ENCODE measurements around the gene TSPOAP1.

Gene TSPOAP1

DNA sequence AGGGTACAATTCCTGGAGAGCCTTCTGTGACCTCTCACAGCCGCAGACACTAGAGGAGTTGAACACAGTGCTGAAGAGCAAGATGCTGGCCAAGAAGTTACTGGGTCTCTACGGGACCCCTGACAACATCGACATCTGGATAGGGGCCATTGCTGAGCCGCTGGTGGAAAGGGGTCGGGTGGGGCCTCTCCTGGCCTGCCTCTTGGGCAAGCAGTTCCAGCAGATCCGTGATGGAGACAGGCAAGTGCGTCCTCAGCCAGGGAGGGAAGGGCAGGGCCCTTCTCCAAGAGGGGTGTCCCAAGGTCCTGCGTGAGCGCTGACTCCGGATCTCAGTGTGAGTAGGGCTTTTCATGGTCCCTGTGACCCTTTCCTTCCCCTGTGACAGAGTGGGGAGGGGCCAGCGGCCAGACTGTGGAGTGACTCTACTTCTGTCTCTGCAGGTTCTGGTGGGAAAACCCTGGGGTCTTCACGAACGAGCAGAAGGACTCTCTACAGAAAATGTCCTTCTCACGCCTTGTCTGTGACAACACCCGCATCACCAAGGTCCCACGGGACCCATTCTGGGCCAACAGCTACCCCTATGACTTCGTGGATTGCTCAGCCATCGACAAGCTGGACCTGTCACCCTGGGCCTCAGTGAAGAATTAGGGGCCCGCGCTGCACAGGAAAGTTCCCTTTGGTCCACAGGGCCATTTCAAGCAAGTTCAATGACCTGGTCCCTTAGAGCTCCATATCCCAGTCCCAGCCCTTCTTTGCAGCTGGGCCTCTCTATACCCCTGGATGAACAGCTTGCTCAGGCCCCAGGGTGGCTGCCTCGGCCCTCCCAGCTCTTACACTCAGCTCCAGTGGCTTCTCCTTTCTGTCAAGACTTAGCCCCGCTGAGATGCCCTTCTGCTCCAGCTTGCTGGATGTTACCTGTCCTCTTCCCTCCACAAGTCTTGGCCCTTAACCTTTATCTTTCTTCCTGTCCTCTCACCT is 61.0 kb downstream of the TSPOAP1 start:
- no peaks in the 10 kb centered on the region for H3K36me3 ChIP-seq
- H3K9me3 ChIP-seq = no peaks in the 10 kb centered on the region
- no peak overlapping the region for H3K4me3 ChIP-seq (ENCODE audit: low read depth in 1 of 2, low read length in 1 of 2)
- H3K4me1 ChIP-seq (ENCODE audit: control insufficient read depth in 1 of 2, insufficient read depth in 1 of 2, low read depth in 1 of 2, low read length in 1 of 2) = peaks cover 12 to 26% of the 10 kb centered on the region in 2 experiments
- H3K27me3 ChIP-seq = peaks cover 8% of the 10 kb centered on the region
- H3K27ac ChIP-seq = no peak overlapping the region
- TF ChIP-seq CTCF (IDR thresholded peaks at IDR 0.05) = no peak

GRCh38 chr17:58265902-58266875 is 62.4 kb downstream of the TSPOAP1 start:
- Histone ChIP-seq H3K9me3 (no peaks in the 10 kb centered on the region), H3K27me3 (peaks cover 22% of the 10 kb centered on the region), H3K4me1 (ENCODE audit: control insufficient read depth in 1 of 2, insufficient read depth in 1 of 2, low read depth in 1 of 2, low read length in 1 of 2) (peaks cover 11 to 27% of the 10 kb centered on the region in 2 experiments), H3K4me3 (ENCODE audit: low read depth in 1 of 2, low read length in 1 of 2) (no peak overlapping the region), H3K27ac (no peak overlapping the region), H3K36me3 (no peaks in the 10 kb centered on the region)
- no peak for TF ChIP-seq CTCF (IDR thresholded peaks at IDR 0.05)

DNA sequence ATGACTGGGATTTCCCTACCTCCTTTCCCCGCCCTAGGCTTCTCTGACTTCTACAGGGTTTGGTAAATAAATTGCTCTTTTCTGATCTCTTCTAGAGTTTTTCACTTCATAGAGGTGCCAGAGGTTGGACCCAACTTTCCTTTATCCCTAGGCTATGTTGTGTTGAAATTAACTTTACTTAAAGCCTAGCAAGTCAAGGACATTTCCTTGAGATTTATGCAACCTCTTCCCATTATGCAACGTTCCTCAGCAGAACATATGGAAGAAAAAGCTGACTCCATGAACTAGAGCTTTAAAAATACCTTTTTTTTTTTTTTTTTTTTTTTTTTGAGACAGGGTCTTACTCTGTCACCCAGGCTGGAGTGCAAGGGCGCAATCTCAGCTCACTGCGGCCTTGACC is 63.3 kb downstream of the TSPOAP1 start:
- no peak overlapping the region for H3K4me3 ChIP-seq (ENCODE audit: low read depth in 1 of 2, low read length in 1 of 2)
- no peak for TF ChIP-seq CTCF (IDR thresholded peaks at IDR 0.05)
- no peaks in the 10 kb centered on the region for H3K36me3 ChIP-seq
- no peaks in the 10 kb centered on the region for H3K9me3 ChIP-seq
- peaks cover 8 to 19% of the 10 kb centered on the region in 2 experiments for H3K4me1 ChIP-seq (ENCODE audit: control insufficient read depth in 1 of 2, insufficient read depth in 1 of 2, low read depth in 1 of 2, low read length in 1 of 2)
- H3K27ac ChIP-seq = no peak overlapping the region
- peaks cover 31% of the 10 kb centered on the region for H3K27me3 ChIP-seq

DNA sequence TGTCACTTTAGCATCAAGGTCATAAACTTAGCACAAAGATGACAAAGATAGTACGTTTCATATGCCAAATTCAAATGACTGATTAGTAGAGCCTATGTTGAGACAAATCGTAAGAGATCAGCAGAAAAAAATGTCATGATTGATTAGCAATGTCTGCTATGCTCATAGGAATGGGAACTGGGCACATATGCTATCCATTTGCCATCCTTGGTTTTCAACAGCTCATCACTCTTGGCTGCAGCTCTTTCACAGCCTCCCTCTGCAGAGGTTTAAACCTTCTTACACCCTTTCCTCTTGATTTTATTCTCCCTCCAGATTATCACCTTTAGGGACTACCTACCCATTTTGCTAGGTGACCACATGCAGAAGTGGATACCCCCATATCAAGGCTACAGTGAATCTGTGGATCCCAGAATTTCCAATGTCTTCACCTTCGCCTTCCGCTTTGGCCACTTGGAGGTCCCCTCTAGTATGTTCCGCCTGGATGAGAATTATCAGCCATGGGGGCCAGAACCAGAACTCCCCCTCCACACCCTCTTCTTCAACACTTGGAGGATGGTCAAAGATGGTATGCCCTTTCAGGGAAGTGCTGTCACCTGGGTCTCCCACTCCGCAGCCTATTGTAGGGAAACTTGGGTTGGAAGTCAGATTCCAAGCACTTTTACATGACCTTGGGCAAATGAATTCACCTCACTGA is 64.0 kb downstream of the TSPOAP1 start:
- Histone ChIP-seq H3K27ac (no peak overlapping the region), H3K9me3 (no peaks in the 10 kb centered on the region), H3K4me1 (ENCODE audit: control insufficient read depth in 1 of 2, insufficient read depth in 1 of 2, low read depth in 1 of 2, low read length in 1 of 2) (peaks cover 8 to 19% of the 10 kb centered on the region in 2 experiments), H3K4me3 (ENCODE audit: low read depth in 1 of 2, low read length in 1 of 2) (no peak overlapping the region), H3K36me3 (no peaks in the 10 kb centered on the region), H3K27me3 (peaks cover 38% of the 10 kb centered on the region)
- no peak for TF ChIP-seq CTCF (IDR thresholded peaks at IDR 0.05)

DNA sequence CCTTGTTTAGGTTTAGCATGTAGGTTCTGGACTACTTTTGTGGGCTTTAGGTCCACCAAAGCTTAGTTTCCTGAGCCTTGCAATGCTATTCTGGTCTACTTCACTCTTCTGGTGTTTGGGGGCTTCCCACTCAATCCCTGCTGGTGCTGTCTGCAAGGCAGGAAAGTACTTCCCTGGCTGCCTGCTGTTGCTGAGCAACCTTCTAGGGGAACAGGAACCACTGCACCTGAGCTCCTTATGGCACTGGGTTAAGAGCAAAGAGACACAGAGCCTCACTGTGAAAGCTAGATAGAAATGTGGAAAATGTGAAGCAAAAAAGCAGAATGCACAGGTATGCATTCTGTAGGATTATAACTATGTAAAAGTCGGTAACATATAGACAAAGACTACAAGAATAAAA is 64.8 kb downstream of the TSPOAP1 start:
- Histone ChIP-seq H3K4me1 (ENCODE audit: control insufficient read depth in 1 of 2, insufficient read depth in 1 of 2, low read depth in 1 of 2, low read length in 1 of 2) (peaks cover 8 to 19% of the 10 kb centered on the region in 2 experiments), H3K27ac (no peak overlapping the region), H3K27me3 (peaks cover 46% of the 10 kb centered on the region), H3K9me3 (no peaks in the 10 kb centered on the region), H3K36me3 (no peaks in the 10 kb centered on the region), H3K4me3 (ENCODE audit: low read depth in 1 of 2, low read length in 1 of 2) (no peak overlapping the region)
- no peak for TF ChIP-seq CTCF (IDR thresholded peaks at IDR 0.05)
